ENCODE measurements around the gene SLC49A3.

- TF ChIP-seq POLR2AphosphoS5 (IDR thresholded peaks at IDR 0.05; ENCODE audit: low read depth, low read length) (no peak), TAF1 (IDR thresholded peaks at IDR 0.05; ENCODE audit: borderline replicate concordance, low read depth, low read length) (no peak)
Observed at GRCh38 chr4:647481-647880, 41.5 kb downstream of the SLC49A3 start.
